Measurements from ENCODE around the gene COL9A2.

Gene COL9A2

DNA sequence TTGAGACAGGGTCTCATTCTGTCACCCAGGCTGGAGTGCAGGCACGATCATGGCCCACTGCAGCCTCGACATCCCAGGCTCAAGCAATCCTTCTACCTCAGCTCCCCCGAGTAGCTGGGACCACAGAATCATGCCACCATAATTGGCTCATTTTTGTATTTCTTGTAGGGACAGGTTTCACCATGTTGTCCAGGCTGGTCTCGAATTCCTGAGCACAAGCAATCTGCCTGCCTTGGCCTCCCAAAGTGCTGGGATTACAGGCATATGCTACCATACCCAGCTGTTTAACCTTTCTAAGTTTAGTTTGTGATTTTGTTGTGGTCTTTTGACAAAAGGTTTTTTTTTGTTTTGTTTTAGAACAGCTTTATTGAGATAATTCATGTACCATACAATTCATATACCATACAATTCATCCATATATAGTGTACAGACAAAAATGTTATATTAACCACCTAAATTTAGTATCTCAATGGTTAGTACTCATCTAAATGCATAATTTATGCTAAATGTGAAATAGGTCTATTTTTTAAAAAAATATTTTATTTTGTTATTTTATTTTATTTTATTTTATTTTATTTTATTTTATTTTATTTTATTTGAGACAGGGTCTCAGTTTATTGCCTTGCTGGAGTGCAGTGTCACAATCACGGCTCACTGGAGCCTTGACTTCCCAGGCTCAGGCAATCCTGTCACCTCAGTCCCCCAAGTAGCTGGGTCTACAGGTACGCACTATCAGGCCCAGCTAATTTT lies 50.1 kb downstream of the COL9A2 start:
- H3K9ac ChIP-seq: no peak overlapping the region
- H3K36me3 ChIP-seq: peaks cover 97% of the 10 kb centered on the region
- no peak for TF ChIP-seq Cebpa-rat (IDR thresholded peaks at IDR 0.05)
- no peak overlapping the region for H3K4me2 ChIP-seq
- no peak overlapping the region for H3K27ac ChIP-seq
- H3K9me3 ChIP-seq: no peaks in the 10 kb centered on the region
- no peak overlapping the region for H3K4me3 ChIP-seq
- peaks cover 26% of the 10 kb centered on the region for H4K20me1 ChIP-seq
- no peaks in the 10 kb centered on the region for H3K27me3 ChIP-seq
- H3K4me1 ChIP-seq: 0 out of 2 replicates have a peak, but pooled peaks cover 6% of the 10 kb centered on the region

DNA sequence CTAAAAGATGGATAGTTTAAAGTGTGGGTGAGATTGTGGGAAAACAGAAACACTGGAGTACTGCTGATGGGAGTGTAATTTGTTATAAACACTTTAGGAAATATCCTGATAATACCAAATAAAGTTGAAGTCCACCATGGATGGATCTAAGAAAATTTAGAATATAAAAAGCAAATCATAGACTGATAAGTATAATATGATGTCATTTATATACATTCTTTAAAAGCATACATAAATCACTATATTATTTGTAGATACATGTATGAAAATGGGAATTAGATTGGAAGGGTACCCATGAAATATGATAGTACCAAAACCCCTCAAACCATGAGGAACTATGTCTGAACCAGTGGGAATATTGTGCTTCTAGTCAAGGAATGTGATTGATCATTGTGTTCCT lies 51.2 kb downstream of the COL9A2 start:
- H3K4me3 ChIP-seq: no peak overlapping the region
- no peaks in the 10 kb centered on the region for H3K27me3 ChIP-seq
- peaks cover 26% of the 10 kb centered on the region for H4K20me1 ChIP-seq
- H3K4me1 ChIP-seq: 0 out of 2 replicates have a peak, but pooled peaks cover 6% of the 10 kb centered on the region
- H3K36me3 ChIP-seq: peaks cover 97% of the 10 kb centered on the region
- H3K4me2 ChIP-seq: no peak overlapping the region
- H3K27ac ChIP-seq: no peak overlapping the region
- H3K9me3 ChIP-seq: no peaks in the 10 kb centered on the region
- no peak for TF ChIP-seq Cebpa-rat (IDR thresholded peaks at IDR 0.05)
- no peak overlapping the region for H3K9ac ChIP-seq

DNA sequence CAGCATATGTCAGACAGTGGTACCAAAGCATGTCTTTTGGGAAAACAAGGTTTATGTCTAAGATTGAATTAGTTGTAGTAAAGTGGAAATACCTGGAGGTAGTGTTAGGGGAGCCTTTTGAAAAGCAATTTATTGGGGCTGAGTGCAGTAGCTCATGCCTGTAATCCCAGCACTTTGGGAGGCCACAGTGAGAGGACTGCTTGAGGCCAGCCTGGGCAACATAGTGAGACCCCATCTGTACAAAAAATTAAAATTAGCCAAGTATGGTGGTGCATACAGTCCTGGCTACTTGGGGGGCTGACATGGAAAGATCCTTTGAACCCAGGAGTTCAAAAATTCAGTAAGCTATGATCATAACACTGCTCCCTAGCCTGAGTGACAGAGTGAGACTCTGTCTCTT lies 51.8 kb downstream of the COL9A2 start:
- peaks cover 95% of the 10 kb centered on the region for H3K36me3 ChIP-seq
- TF ChIP-seq Cebpa-rat (IDR thresholded peaks at IDR 0.05): no peak

GRCh38 chr1:40264354-40264781 lies 52.7 kb downstream of the COL9A2 start:
- Histone ChIP-seq H3K27me3 (no peaks in the 10 kb centered on the region), H3K9me3 (no peaks in the 10 kb centered on the region), H3K4me2 (no peak overlapping the region), H3K27ac (no peak overlapping the region), H3K36me3 (peaks cover 94% of the 10 kb centered on the region), H4K20me1 (peaks cover 26% of the 10 kb centered on the region), H3K4me1 (peaks cover 14% of the 10 kb centered on the region), H3K9ac (no peak overlapping the region), H3K4me3 (no peak overlapping the region)
- no peak for TF ChIP-seq Cebpa-rat (IDR thresholded peaks at IDR 0.05)

More for the DNA sequence above, 51.8 kb downstream of the COL9A2 start:
- no peak overlapping the region for H3K4me3 ChIP-seq
- peaks cover 26% of the 10 kb centered on the region for H4K20me1 ChIP-seq
- no peak overlapping the region for H3K9ac ChIP-seq
- no peak overlapping the region for H3K4me2 ChIP-seq
- no peaks in the 10 kb centered on the region for H3K27me3 ChIP-seq
- H3K27ac ChIP-seq: no peak overlapping the region
- 0 out of 2 replicates have a peak, but pooled peaks cover 6% of the 10 kb centered on the region for H3K4me1 ChIP-seq
- H3K9me3 ChIP-seq: no peaks in the 10 kb centered on the region

DNA sequence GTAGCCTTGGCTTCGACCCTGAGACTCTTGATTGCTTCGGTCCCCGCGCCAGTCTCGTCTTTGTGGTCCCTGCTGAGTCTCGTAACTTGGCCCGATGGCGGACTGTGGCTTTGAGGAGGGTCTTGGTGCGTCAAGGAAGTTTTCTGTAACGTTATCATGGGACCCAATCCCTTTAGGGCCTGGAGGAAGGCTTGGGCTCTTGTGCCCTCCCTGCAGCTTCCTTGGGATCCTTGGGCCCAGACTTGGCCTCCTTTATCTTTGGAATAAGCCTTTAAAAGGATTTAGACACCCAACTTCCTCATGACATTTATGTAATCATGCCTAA lies 58.7 kb downstream of the COL9A2 start:
- Histone ChIP-seq H3K36me3 (peaks cover 39% of the 10 kb centered on the region), H4K20me1 (no peaks in the 10 kb centered on the region; the same call in 1 of the 2 replicates), H3K27ac (peak overlapping the region; percentile 89), H3K9ac (peak overlapping the region; percentile 93), H3K4me3 (peak overlapping the region; percentile 91), H3K4me2 (peak overlapping the region; percentile 88), H3K27me3 (no peaks in the 10 kb centered on the region), H3K4me1 (peaks cover 32% of the 10 kb centered on the region), H3K9me3 (no peaks in the 10 kb centered on the region)
- no peak for TF ChIP-seq Cebpa-rat (IDR thresholded peaks at IDR 0.05)

GRCh38 chr1:40257688-40258444 lies 59.2 kb downstream of the COL9A2 start, which contains the start of gene ZMPSTE24:
Gene ZMPSTE24 (plus strand): TSS chr1:40258236. CDS start chr1:40258272, 36 bp downstream.
- Histone ChIP-seq H3K9me3 (no peaks in the 10 kb centered on the region), H3K9ac (peak within 1 kb of the TSS; percentile 93), H4K20me1 (no peaks in the 10 kb centered on the region), H3K4me3 (peak within 1 kb of the TSS; percentile 91), H3K36me3 (peaks cover 34% of the 10 kb centered on the region), H3K4me1 (peaks cover 26% of the 10 kb centered on the region), H3K27ac (peak within 1 kb of the TSS; percentile 89), H3K27me3 (no peaks in the 10 kb centered on the region), H3K4me2 (peak within 1 kb of the TSS; percentile 88)
- TF ChIP-seq Cebpa-rat (IDR thresholded peaks at IDR 0.05): no peak

- Histone ChIP-seq H3K27ac (peak overlapping the region; percentile 89), H3K4me3 (peak overlapping the region; percentile 91), H3K9ac (peak overlapping the region; percentile 89), H3K27me3 (no peaks in the 10 kb centered on the region), H4K20me1 (no peaks in the 10 kb centered on the region), H3K36me3 (peaks cover 28% of the 10 kb centered on the region), H3K4me2 (peak overlapping the region; percentile 62), H3K9me3 (no peaks in the 10 kb centered on the region), H3K4me1 (peaks cover 26% of the 10 kb centered on the region)
- TF ChIP-seq Cebpa-rat (IDR thresholded peaks at IDR 0.05): no peak
These were observed 59.8 kb downstream of the COL9A2 start for GRCh38 chr1:40257313-40257687.

DNA sequence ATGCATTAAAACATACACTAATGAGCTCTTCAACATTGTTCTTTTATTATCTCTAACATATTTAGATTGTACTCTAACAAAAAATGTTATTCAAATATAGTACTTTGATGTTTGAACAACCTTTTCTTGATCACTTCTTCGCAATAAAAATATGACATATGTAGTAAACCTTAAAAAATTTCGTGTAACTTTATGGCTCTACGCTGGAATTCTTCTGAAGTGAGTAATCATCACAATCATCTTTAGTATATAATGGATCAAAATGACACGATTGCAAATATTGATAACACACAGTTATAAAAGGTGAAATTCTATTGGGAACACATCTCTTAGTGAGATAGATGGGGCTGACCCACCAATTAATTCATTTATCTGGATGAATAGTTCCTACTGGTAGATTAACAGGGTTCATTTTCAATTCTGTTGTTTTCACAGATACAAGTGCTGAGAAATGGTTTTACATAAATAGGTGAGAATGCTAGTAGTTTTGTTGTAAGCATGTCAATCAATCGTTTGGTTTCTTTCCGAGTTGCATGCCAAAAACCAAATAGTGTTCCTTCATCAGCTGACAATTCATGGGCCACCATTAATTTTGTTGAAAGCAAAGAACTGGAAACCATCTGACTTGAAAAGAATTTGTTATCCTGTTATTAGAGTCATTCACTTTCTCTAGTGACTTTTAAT lies 60.5 kb downstream of the COL9A2 start:
- Histone ChIP-seq H4K20me1 (no peaks in the 10 kb centered on the region), H3K36me3 (peaks cover 21% of the 10 kb centered on the region), H3K27ac (peak overlapping the region; percentile 89; the same call in 1 of the 2 replicates), H3K9me3 (no peaks in the 10 kb centered on the region), H3K4me1 (peaks cover 26% of the 10 kb centered on the region), H3K4me3 (peak overlapping the region; percentile 91), H3K4me2 (peak overlapping the region; percentile 62), H3K9ac (peak overlapping the region; percentile 89; the same call in 1 of the 2 replicates), H3K27me3 (no peaks in the 10 kb centered on the region)
- no peak for TF ChIP-seq Cebpa-rat (IDR thresholded peaks at IDR 0.05)

- Histone ChIP-seq H3K9me3 (no peaks in the 10 kb centered on the region), H3K27ac (no peak overlapping the region), H3K36me3 (peaks cover 9% of the 10 kb centered on the region), H3K4me1 (peaks cover 26% of the 10 kb centered on the region), H3K4me2 (no peak overlapping the region), H3K27me3 (no peaks in the 10 kb centered on the region), H4K20me1 (no peaks in the 10 kb centered on the region), H3K9ac (no peak overlapping the region), H3K4me3 (no peak overlapping the region)
- TF ChIP-seq Cebpa-rat (IDR thresholded peaks at IDR 0.05): no peak
These were observed 61.9 kb downstream of the COL9A2 start for GRCh38 chr1:40255231-40255630.
